HG02852 (cell line): Measurements from ENCODE around the gene ERC2.
A peak's percentile ranks its signal among the peaks of the same experiment; 100 is the strongest.
"Not testable (repeated sequence)": the region's sequence is repeated elsewhere in the genome, so short reads cannot be mapped to it uniquely, and the experiment has no call there.

ENCODE experiments used
- ATAC-seq: cut with Tn5 transposase; IDR thresholded peaks from one replicate; pipeline ENCODE4 v1.9.1; 2021; ENCODE audit warnings: mild to moderate bottlenecking, moderate library complexity; ENCODE audit not compliant: unreplicated experiment

Gene ERC2

DNA sequence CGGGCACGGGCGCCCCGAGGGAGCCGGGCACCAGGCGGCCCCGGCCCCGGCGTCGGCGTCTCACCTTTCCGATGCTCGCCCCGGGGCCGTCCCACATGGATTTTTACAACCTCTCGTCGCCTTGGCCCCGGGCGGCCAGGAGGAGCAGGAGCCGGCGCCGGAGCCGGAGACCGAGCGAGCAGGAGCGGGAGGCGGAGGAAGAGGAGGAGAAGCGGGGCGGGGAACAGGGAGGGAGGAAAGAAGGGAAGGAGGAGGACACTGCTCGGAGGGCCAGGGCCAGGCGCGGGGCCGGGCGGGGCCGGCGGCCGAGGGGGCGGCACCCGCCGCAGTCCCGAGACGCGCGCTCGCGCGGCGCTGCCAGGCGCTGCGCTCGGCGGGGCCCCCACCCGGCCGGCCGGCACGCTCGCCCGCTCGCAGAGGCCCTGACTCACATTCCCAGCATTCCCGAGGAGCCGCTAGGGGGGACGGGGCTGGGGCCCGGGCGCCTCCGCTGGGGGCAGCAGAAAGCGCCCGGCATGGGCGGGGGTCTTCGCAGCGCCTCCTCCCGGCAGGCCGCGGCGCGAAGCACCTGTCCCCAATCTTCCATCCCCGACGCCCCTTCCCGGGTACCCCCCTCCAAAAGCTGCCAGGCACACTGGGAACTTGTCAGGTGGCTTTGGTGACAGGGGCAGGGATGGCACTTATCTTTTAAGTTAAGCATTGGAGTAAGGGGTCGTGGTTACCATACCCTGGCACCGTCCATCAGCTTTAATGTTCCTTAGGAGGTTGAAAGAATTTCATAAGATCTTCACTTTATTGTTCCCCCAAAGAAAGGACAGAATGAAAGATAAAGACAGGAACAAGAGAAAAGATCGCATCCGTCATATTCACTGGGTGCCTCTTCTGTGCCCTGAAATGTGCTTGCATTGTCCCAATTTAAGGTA, at the start of gene ERC2:
Gene ERC2, minus strand, starts transcription at position 284 of the 923 bp plus-strand sequence.
- no peak for ATAC-seq

DNA sequence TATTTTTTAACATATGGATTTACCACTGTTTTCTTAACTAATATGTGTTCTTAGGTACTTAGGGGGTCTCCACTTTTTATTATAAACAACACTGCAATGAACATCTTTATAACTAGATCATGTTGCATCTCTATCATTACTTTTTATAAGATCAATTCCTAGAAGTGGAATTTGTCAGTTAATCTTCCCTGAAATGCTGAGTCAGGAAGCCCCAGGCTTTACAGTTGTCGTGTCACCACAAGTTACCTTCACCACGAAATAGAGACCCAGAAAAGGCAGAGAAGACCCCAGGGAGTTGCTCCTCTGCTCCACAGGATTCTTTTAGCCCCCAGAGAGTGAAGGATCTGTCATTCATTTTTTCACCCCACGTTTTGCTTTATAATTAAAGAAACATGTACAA, 34.5 kb upstream of the ERC2 start:
- ATAC-seq: no peak

DNA sequence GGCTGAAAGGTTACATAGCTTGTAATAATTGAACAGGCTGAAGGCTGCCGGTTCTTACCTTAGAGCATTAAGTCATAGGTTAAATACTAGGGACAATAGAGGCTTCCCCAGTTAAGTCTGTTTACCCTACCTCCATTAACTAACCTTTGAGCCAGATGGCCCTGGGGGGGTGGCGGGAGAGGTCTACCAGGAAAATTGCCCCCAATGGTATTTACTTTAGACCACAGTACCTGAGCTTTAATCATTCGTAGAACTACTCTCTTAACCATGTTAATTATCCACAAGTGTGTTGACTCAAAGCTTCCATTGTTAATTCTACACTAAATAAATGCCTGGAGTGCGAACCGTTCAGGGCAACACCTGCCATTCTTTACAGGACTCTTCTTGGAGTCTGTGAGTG, 28.1 kb upstream of the ERC2 start:
- ATAC-seq: not testable (repeated sequence)

DNA sequence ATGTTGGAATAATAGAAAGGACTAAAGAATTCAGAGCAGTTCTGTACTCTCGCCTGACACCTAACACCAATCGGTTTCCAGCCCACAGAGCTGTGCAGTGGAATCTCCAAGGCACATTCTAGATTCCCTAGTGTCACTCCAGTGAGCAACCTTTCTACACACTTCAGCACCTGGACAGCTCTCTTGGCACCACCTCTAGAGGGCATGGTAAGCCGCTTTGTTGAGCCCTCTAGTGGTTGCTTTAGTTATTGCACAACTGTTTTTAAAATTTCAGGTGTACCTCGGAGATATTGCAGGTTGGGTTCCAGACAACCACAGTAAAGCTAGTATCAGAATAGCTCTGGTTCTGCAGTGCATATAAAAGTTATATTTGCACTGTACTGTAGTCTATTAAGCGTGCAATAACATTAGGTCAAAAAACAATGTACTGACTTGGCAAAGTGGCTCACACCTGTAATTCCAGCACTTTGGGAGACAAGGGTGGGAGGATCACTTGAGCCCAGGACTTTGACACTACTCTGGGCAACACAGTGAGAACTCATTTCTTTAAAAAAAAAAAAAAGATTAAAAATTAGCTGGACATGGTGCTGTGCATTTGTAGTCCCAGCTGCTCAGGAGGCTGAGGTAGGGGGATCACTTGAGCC, 26.5 kb upstream of the ERC2 start:
- ATAC-seq: peak; percentile 88

DNA sequence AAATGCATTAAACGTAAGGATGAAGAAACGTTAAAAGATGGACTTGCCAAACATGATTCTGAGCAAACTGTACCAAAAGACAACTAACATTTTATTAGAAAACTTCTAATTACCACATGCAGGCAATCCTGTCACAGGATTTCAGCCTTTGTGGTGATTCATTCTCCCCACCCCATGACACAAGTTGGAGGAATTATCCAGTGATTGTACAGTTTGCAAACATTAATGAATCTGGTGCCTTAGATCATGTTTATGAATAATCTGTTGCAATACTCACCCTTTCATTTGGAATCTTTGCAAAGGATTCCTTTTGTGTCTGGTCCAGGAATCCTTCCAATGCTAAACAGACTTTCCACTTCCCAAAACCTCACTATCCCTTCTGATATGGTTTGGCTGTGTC, 23.3 kb upstream of the ERC2 start:
- ATAC-seq: no peak

DNA sequence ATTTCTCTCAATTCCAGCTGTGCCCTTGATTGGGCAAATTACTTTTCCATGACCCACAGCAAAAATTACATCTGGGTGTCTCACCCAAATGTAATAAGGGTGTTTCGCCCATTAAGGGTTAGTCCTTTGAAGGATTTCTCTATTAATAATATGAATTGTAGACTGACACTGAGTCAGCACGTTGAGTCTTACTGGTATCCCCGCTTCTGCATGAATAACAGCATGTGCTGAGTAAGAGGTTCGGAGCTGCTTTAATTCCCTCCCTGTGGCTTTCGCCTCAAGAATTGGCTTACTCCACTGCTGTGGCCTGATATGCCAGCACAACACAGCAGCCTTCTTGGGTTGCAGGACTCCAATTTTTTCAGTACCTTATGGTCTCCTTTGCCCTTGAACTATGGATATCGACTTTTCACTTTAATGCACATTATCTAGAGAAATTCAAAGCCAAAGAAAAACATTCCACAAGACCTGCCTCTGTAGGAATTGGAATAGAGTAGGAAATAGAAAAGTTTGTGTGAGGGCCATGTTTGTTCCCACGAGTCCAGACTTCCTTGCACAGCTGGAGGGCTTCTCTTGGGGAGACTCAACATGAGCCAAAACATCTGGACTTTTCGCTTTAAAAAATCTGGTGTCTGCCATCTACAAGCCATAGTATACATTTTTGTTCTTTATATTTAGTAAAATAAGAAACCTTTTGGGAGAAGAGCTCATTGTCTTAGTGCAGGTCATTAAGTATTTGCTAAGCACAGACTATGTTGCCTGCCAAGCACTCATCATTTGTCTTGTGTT, 20.7 kb upstream of the ERC2 start:
- no peak for ATAC-seq

DNA sequence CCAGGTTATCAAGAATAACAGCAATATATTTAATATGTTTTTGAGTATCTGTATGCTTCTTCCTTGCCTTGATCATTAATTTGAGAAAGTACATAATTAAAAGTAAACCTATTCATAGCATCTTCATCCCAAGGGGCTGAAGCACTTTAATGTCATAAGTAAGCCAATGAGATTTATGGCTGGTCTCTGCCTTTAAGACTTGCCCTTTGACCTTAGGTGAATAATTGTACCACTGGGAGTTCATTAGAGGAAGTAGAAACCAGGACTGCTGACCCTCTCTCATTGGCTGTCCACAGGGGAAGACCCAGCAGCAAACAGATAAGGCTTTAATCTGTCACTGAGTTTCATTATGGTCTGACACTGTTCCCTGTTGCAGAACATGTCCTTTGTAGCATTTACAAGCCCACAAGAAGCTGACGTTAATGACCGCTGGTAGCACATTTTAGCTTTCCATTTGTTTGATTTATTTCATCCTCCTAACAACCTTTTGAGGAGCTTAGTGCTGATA, 16.3 kb upstream of the ERC2 start:
- no peak for ATAC-seq

DNA sequence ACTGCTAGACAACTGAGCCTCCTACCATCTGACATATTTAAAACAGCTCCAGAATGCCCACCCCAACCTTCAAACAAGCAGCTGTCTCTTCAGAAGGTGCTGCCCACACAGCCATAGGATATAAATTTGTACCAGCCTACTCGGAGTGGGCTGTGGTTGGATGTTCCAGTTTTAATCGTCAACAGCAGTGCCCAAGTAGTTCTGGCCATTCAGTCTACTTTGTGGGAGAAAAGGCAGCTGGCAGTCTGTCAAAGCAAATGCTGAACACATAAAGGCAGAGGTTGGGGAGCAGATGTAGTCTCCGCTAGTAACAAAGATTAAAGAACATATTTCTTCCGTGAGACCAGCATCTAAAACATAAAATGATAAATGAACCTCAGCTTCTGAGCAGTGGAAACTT, 15.9 kb upstream of the ERC2 start:
- ATAC-seq: no peak

DNA sequence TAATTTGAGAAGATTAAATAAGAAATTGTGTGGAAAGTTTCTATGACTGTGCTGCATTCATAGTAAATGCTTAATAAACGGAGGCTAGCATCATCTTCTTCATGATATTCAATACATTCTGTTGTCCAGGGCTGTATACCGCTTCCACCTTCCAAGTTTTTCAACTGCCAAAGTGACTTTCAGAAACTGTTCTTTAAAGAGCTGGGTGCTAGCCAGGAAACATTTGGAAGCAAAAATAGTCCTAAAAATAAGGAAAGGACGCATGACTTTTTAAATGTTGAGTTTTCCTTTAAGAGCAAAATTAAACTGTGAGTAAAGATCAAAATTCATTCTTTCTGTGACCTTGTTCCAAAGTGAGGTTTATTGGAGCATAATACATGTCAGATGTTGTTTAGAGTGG, 9.4 kb upstream of the ERC2 start:
- no peak for ATAC-seq

DNA sequence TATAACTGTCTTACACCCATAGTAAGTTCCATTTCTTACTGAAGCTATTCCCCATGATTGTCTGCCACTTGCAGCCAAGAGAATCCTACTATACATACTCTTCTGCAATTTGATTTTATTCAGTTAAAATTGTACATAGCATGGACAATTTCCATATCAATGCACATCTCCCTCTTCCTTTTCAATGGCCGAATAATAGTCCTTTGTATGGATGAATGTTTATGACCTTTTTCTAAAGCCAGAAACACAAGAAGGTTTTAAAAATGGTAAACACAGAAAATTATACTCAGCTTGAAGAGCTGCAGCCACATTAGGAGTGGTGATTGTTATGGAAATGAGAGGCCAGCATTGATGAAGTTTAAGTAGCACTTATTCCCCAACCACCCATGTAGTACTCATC, 8.5 kb upstream of the ERC2 start:
- ATAC-seq: no peak

DNA sequence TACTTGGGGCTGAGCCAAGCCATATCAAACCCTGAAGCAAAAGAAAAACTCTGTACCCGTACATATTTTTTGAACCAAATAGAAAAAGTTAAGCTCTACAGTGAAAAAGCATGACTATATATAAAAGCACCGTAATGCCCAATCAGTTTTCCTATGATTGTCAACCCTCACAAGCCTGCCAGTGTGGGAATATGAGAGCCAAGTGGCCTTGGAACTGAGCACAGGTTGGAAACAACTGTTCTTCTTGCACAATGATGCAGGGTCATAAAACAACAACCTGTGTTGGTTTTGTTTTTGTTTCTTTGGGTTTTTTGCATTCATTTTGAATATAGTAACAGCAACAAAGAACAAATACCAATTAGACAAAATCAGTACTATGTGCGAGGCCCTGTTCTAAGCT, 3.5 kb upstream of the ERC2 start:
- ATAC-seq: no peak

DNA sequence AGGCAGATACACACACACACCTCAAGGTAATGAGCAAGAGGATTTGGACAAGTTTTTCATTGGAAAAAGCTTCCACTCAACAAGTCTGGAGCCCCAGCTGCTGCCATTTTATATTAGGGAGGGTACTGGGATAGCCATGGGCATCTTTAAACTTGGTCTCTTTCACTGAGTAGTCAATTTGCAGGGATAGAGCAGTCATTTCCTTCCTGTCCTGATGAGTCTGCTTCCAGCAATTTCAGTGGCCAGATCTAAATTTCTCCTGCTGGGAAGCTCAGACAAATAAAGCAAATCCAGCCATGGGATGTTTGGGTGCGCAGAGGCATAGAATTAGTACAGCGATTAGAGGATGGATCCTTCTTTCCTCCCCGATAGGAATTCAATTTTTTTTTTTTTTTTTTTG, 874 bp upstream of the ERC2 start:
- ATAC-seq: no peak

DNA sequence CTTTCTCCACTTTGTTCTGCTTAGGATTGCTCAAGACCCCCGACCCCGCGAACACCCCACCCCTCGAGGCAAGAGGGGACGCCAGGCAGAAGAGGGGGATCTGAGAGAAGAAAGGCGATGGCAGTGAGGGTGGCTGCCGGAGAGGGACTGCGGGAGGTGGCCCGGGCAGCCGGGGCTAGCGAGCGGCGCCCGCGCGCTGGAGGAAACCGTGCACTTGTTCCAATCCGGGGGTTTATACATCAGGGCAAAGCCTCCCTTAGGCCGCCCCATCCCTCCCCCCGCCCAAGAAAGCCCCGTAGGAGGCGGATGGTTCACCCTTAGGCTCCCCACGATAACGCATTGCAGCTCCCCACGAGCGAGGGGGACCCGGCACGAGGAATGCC, 475 bp downstream of the ERC2 start:
- ATAC-seq: no peak

DNA sequence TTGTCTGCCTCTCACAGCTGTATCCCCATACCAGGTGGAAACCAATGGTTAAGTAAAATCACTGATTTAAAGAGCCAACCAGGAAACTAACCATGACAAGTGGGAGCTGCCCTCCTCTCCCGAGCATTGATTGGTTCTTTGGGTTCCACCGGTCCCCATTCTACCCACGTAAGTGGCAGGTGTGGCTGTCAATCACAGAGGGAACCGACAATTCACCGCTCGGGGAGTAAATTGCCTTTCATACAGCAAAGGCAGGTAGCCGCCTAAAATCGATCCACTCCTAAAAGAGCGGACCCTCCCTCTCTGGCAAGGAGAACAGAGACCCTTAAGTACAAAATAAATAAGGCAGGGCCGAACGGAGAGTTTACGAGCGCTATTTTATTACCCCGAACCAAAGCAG, 1.2 kb downstream of the ERC2 start:
- no peak for ATAC-seq

DNA sequence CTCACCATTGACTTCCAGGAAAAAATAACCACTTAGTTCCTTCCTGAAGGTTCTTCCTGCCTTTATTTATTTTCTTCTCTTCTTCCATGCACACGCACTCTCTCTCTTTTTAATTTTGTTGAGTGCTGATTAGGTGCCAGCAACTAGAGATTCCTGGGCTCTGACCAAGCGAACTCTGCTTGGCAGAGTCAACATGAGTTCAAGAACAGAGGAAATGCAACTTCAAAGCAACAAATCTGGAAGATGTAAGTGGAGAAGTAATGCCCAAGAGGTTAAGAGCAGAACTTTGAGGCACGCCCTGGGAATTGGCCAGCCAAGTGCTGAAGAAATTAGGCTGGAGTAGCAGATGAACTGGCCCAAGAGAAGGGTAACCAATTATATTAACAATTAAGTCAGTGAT, 8.5 kb downstream of the ERC2 start:
- ATAC-seq: no peak

DNA sequence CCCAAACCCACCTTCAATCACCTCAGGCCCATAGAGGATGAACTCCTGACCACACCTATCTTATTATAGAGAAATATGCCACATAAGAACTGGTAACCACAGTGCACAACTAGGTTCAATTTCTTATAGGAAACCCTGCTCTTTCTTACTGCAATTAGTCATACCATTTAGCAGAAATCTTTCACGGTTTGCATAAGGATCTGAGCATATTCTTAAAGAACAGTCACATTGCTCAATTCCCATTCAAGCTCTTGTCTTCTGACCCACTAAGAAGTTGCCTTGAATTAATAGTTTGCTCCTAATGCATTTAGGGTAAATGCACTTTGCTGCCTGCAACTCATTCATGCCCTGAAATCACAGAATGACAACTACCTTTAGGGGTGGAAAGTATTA, 9.2 kb downstream of the ERC2 start:
- ATAC-seq: no peak

DNA sequence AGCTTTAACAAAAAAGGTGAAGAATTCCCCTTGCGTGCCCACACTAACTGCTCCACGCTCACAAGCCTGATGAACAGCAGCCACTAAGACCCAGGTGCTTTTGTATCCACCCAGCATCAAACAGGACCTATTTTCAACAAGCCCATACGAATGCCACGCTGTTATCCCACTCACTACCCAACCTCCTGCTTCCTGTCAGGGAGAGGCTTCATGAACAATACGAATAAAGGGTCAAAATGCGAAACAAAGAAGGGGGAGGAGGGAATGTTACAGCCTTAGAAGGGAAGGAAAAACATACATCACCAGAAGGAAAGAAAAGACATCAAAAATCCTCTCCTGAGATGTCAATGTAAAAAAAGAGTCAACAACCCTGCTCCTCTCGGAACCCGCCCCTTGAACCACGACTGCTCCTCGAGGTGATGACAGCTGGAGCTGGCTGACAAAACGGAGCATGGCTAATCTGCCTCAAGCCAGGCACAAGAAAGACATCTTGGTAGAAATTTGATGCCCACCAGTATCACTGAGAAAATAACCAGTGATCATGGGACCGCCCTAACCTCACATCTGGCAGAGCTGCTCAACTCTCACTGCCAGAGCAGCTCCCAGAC, 9.7 kb downstream of the ERC2 start:
- no peak for ATAC-seq

DNA sequence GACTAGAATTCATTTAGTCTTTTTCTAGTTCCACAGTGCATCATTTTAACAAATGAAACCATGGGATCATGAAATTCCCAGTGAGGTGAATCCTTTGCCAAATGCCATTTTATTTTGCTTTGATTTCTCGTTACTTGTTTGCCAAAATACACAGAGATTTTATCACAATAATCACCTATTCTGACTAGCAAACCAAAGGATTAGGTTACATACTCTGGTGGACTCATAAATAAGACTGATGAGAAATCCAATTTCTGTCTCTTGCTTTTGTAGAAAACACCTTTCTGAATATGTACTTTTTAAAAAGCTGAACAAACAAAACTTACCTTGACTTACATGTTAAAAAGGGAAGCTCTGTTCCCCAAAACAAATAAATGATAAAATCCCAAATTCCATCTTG, 12.2 kb downstream of the ERC2 start:
- ATAC-seq: no peak

DNA sequence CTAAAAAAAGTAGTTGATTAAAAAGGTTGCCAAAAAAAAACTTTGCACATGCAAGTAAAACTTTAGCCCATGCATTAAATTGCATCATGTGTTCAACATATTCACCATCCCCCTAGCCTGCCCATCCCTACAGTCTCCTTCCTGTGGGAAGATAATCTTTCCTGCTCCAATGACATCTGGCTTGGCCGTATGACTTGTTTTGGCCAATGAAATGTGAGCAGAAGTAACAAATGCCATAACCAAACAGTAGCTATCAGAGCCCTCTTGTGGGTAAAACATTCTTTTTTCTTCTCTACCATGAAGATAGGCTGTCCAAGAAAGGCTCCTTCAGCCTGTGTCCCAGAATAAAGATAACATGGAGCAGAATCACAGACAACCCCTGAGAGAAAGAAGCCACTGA, 15.3 kb downstream of the ERC2 start:
- ATAC-seq: no peak

DNA sequence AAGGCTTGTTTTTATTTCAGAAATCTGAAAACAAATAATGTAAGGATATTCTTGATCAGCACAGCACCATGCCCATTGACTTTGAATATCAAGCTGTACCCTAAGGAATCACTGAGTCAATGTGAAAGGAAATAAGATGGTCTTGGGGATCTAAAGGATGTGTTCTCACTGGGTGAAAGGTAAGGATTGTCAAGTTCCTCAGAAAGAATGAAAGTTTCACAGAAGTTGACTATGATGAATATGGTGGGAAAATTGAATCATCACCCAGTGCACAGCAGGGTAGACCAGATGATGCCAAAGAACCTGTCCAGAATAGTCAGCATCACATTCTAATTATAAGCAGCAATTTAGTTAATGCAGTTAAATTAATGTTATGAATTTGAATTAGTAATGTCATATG, 16.2 kb downstream of the ERC2 start:
- ATAC-seq: no peak

DNA sequence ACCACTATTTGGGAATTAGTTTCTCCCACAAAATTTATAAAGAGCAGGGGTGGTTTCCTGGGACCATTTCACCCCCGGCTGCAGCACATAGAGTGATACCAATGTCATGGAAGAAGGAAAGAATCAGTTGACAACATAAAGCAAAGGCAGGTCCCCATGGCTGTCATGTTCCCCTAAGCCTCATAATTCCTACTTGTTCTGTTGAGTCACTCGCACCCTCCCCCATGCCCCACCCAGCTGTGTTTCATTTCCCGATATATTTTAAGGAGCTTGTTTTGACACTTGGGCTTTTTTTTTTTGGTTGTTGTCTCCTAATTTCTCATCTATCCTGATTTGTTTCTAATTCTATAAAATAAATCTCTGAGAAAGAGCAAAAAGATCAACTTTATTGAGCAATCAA, 24.9 kb downstream of the ERC2 start:
- ATAC-seq: no peak
